ENCODE data around the gene CCNG1.
"Not testable (repeated sequence)": the region's sequence is repeated elsewhere in the genome, so short reads cannot be mapped to it uniquely, and the experiment has no call there.

CCNG1 gene

DNA sequence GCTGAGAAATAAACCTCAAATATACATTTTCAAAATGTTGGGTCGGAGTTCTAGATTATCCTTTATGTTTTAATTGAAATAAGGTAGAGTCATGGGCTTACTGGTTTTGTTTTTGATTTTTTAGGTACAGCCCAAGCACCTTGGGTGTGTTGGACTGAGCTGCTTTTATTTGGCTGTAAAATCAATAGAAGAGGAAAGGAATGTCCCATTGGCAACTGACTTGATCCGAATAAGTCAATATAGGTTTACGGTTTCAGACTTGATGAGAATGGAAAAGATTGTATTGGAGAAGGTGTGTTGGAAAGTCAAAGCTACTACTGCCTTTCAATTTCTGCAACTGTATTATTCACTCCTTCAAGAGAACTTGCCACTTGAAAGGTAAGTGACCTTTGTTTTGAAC is 3.6 kb downstream of the CCNG1 start:
- no peak for DNase-seq

GRCh38 chr5:163444526-163444925 is 7.1 kb downstream of the CCNG1 start:
- no peak for DNase-seq

GRCh38 chr5:163445345-163445744 is 8.0 kb downstream of the CCNG1 start:
- no peak for DNase-seq

DNA sequence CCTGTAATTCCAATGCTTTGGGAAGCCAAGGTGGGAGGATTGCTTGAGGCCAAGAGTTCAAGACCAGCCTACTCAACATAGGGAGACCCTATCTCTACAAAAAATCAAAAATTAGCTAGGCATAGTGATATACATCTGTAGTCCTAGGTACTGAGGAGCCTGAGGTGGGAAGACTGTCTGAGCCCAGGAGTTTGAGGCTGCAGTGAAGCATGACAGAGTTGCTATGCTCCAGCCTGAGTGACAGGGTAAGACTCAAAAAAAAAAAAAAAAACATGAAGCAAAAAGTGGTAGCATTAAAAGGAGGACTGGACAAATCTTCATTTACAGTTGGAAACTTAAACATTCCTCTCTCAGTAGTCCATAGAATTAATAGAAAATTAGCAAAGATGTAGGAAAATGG is 9.8 kb downstream of the CCNG1 start:
- no peak for DNase-seq

GRCh38 chr5:163447875-163448274 is 10.5 kb downstream of the CCNG1 start:
- no peak for DNase-seq

- DNase-seq, result no peak
These were observed 11.1 kb downstream of the CCNG1 start for GRCh38 chr5:163448491-163448890.

GRCh38 chr5:163451489-163451888 is 14.1 kb downstream of the CCNG1 start:
- no peak for DNase-seq

DNA sequence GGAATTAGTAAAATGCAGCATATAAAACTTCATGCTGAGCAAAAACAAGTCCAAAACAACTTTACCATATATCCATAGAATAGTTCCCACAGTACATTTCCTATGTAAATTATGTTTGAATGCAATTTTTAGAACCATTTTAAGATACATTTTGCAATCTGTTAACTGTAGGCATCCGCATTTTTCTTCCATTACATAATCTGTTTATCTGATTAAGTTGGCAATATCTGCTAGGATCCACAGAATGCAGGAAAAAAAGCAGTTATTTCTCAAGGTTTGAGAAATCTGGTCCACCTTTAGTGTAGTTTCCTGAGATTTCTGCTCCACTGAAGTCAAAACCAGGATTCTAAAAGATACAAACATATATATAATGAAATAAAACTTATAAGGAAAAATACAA is 16.3 kb downstream of the CCNG1 start:
- DNase-seq, result no peak

DNA sequence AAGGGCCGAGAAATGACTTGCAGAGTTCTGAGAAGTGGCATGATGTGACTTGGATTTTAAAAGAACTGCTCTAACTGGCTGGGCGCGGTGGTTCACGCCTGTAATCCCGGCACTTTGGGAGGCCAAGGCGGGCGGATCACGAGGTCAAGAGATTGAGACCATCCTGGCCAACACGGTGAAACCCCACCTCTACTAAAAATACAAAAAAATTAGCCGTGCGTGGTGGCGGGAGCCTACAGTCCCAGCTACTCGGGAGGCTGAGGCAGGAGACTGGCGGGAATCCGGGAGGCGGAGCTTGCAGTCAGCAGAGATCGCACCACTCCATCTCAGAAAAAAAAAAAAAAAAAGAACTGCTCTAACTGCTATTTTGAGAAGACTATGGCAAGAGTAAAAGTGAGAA is 18.0 kb downstream of the CCNG1 start:
- DNase-seq, result not testable (repeated sequence)

DNA sequence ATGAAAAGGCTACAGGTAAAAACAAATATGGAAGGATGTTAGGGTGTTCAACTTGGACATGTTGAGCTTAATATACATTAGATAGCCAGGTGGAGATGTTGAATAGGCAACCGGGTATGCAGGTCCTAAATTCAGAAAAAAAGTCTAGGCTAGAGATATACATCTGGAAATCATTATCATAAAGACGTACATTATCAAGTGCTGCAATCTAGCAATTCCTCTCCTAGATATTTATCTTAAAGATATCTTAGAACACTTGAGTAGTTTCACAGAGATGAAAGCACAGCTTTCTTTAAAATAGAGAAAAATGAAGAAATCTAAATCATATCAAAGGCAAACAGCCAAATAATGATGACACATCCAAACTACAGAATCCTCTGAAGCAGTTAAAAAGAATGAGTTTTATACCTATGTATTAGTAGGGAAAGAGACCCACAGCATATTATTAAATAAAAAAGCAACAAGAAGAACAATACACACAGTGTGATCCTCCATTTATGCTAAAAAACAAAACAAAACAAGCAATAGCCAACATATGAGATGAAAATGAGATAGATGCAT is 18.7 kb downstream of the CCNG1 start:
- no peak for DNase-seq

DNA sequence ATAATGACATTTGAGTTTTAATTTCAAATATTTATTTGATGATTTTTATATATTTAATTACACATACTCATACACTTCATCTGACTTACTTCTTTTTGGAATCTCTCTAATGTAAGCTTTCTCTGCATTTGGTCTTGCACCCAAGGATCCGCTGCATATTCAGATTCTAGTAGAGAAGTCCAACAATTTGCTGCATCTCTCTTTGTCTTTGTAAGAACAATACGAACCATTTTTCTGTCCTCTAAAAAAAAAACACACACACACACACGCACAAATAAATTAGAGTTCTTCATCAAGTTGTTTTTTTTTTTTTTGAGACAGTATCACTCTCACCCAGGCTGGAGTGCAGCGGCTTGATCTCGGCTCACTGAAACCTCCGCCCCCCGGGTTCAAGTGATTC is 19.4 kb downstream of the CCNG1 start:
- DNase-seq, result no peak

DNA sequence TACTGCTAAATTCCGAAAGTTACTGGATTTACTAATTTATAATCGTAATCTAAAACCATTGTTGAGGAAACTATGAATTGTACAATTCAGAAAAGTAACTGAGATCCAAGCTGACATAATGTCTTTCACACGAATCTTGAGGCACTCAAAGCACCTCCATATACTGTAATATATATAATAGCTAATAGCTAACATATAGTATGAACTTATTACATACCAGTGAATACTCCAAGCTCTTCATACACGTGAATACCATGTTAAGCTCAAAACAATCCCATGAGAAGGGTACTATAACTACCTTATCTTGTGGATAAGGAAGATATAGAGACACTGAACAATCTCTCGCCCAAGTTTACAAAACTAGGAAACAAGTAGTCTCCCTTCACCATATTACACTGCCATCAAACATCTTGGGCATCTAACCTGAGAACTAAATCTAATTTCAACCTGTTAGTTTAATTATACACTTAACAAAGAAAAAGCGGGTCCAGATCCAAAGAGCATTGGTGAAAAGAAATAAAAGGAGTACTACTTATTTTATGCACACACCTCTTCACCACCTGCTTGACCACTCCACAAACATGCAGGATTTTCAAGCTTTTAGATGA is 21.5 kb downstream of the CCNG1 start:
- DNase-seq, result no peak

DNA sequence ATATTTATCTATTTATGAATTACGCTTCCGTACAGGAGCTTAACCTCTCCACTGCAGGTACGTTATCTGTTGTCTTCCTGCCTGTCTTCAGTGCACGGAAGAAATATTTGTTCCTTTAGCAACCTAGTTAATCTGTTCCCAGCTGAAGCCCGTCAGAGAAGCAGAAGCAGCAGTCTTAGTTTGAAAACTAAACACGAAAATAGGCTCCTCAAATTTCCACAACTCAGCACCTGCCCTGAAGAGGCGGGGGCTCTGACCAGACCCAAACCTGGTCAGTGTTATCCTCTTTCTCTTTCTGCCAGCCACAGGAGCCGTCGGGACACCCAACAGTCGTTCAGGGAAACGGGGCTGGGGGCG is 22.0 kb downstream of the CCNG1 start:
- DNase-seq, result no peak

DNA sequence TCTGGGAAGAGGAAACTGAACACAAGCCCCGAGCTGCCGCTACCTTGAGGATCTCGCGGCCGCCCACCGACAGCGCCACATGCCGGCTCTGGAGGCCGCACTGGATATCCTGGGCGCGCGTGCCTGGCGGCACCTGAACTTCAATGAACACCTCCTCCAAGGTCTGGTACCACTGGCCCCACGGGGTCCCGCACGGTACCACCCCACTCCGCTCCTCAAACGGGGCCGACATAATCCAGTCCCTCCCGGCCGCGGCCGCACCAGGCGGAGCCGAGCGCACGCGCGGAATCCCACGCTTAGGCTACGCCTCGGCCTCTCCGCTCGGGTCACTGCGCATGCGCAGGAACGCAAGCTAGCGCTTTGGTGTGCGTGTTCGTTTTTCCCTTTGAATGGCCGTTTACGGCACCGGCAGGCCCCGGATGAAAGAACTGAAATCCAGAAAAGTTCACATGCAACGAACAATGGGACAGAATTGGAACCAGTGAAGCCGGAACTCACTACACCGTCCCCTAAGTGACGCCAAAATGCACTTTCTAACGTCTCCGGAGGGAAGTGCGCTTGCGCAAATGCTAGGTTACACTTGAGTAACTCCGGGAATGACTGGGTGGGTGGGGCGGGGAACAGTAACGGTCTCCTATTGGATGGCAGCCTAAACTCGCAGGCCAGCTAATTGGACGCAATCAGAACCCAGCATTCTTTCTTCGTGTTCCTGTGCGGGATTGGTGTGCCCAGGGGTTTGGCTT is 22.6 kb downstream of the CCNG1 start, which contains the start of gene NUDCD2:
Gene NUDCD2 (minus strand): TSS at position 284 of the 743 bp plus-strand sequence. CDS start 52 bp downstream, at position 232.
- DNase-seq, result peak; percentile 85 to 100 (median 97)

DNA sequence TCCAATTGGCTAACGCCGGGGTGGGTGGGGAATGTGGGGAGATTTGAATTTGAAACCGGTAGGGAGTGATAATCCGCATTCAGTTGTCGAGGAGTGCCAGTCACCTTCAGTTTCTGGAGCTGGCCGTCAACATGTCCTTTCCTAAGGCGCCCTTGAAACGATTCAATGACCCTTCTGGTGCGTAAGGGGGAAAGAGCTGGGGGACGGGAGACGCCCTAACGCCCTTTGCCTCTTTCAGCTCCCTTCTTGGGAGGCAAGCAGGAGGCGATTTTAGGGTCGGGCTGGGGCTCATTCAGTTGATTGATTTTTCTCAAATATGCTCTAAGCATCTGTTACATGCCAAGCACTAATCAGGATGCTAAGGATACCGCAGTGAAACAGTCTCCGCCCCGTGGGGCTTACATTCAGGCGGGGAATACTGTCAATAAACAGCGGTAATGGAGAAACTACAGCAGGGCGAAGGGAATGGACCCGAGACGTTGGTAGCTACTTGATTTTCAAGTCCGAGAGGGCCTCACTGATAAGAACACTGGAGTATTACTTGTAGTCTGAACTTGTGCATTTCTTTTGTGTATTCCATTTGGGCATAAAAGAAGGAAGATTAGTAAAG is 23.3 kb downstream of the CCNG1 start, which contains the start of gene HMMR:
Gene HMMR (plus strand): TSS at position 71 of the 610 bp plus-strand sequence. CDS start 61 bp downstream, at position 132.
- peak in 3 of 58 donors; percentile 45 to 56 (median 56) for DNase-seq

- DNase-seq, result no peak
These were observed 25.7 kb downstream of the CCNG1 start for GRCh38 chr5:163463063-163463435.

- no peak for DNase-seq
These were observed 30.3 kb downstream of the CCNG1 start for GRCh38 chr5:163467682-163468081.

DNA sequence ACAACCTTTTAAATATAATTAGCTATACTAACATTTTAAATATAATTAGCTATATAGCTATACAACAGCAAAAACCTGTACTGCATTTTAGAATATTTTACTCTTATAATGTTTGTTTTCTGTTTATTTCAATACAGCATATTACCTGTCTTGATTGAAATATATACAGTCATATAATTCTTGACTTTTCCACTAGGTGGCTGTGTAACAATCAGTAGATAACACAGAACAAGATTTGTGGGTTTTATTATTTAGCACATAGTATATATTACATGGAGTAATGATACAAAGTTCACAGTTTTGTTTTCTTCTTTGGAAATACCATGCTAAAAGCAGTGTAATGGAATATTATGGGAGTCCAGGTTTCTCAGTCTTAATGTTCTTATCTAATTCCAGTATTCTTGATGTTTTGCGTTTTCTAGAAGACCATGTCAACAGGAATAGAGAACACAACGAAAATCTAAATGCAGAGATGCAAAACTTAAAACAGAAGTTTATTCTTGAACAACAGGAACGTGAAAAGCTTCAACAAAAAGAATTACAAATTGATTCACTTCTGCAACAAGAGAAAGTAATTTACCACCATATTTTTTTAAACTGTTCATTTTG is 36.3 kb downstream of the CCNG1 start:
- no peak for DNase-seq

GRCh38 chr5:163475411-163475810 is 38.0 kb downstream of the CCNG1 start:
- DNase-seq, result no peak

GRCh38 chr5:163478126-163478981 is 41.0 kb downstream of the CCNG1 start:
- DNase-seq, result no peak

DNA sequence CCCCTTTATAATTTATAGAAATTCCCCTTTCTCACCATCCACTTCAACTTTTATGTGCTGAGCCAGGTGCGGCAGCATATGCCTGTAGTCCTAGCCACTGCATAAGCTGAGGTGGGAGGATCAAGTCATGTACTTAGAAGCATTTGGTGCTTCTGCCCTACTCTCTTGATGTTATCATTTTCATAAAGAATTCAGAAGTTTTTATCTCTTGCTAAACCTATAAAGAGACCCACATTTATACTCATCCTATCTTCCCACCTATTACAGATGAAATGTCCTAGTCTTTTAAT is 41.5 kb downstream of the CCNG1 start:
- no peak for DNase-seq
